SH-SY5Y (cell line): ENCODE measurements around the gene TMEM151B.

ENCODE experiments used
- GATA2 ChIP-seq: IDR thresholded peaks from 2 replicates; pipeline ENCODE4 v1.6.1; 2011; ENCODE audit warnings: mild to moderate bottlenecking, low read depth, low read length
- GATA3 ChIP-seq: IDR thresholded peaks from 2 replicates; pipeline ENCODE4 v1.6.1; 2011; ENCODE audit warnings: low read depth, mild to moderate bottlenecking, low read length, moderate library complexity

DNA sequence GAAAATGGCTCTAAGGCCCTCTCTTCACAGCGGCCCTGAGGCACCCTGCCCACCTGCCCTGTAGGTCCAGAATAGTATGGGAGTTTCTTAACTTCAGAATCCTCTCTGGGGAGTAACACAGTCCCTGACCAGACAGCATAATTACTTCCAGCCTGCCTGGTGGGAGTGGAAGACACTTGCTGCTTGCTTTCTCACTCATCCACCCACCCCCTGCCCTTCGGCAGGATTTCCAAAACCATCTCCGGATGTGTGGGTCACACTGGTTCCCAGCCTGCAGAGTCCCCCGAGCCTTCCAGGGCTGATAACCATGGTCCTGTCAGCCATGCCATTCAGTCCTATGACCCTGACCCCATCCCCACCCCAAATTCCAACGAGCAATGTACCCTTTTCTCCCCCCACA is 41.4 kb upstream of the TMEM151B start:
- TF ChIP-seq GATA3, result no peak
- TF ChIP-seq GATA2, result no peak
